AG04450 (cell line): ENCODE measurements around the gene ATP9B. TPM values are rescaled to one million over a fixed set of nuclear protein-coding genes. Genes with fewer than 3 reads are reported as not detected.

ENCODE experiments used
- CTCF ChIA-PET: fragments of 300-600, 350-600 bp; formaldehyde crosslinking; extraction: SDS; loops from one replicate; lab custom pipeline; 2022; ENCODE audit warnings: antibody characterized with exemption, inconsistent platforms; lab: Charles Lee
- POLR2A ChIA-PET: fragments of 350-600 bp; formaldehyde crosslinking; extraction: SDS; loops from one replicate; lab custom pipeline; 2021; ENCODE audit warnings: antibody characterized with exemption, inconsistent platforms; lab: Yijun Ruan, JAX
- DNase-seq: peaks from one replicate; pipeline ENCODE4 v3.0.0-alpha.2; 2011; ENCODE audit warnings: low read depth, low spot score
- H3K27ac ChIP-seq: one replicate; pipeline ENCODE4 v1.5.1; 2012; ENCODE audit warnings: low read depth, low read length, control low read depth
- H3K27me3 ChIP-seq: one replicate; pipeline ENCODE4 v1.6.0; 2012; ENCODE audit warnings: low read length; ENCODE audit not compliant: control insufficient read depth, insufficient read depth
- H3K4me3 ChIP-seq: 2 replicates; pipeline ENCODE4 v1.5.1; 2011; ENCODE audit warnings: mild to moderate bottlenecking, low read depth, low read length, control low read depth
- H3K9me3 ChIP-seq: 2 replicates; pipeline ENCODE4 v1.5.1; 2012; ENCODE audit warnings: low read length; ENCODE audit not compliant: control insufficient read depth, insufficient read depth
- CTCF ChIP-seq: IDR thresholded peaks from 2 replicates; pipeline ENCODE4 v1.5.1; 2011; ENCODE audit warnings: low read depth, low read length, control low read depth, inconsistent platforms
- polyA plus RNA-seq: library from polyadenylated mRNA; depleted of rRNA; stranded (reverse); fragments of >200 nt; gene quantifications from 2 replicates; pipeline ENCODE4 v1.2.3, GENCODE V29; 2011

ATP9B gene
- polyA plus RNA-seq, 1 experiment, result 18.1 TPM

GRCh38 chr18:79367989-79368388, 298.8 kb downstream of the ATP9B start:
- no peak overlapping the region for H3K27ac ChIP-seq
- POLR2A ChIA-PET, result no interaction called here

GRCh38 chr18:79368681-79369080, 299.5 kb downstream of the ATP9B start:
- no peak overlapping the region for H3K27ac ChIP-seq
- ChIA-PET CTCF (no interaction called here), POLR2A (no interaction called here)
- H3K9me3 ChIP-seq, result peaks cover 6% of the 10 kb centered on the region; the same call in 1 of the 2 replicates
- H3K27me3 ChIP-seq, result no peaks in the 10 kb centered on the region
- no peak overlapping the region for H3K4me3 ChIP-seq
- no peak for TF ChIP-seq CTCF
- no peak for DNase-seq

More at GRCh38 chr18:79367989-79368388, 298.8 kb downstream of the ATP9B start:
- Histone ChIP-seq H3K9me3 (peaks cover 6% of the 10 kb centered on the region; the same call in 1 of the 2 replicates), H3K4me3 (no peak overlapping the region), H3K27me3 (no peaks in the 10 kb centered on the region)
- no peak for TF ChIP-seq CTCF
- CTCF ChIA-PET, result no interaction called here
- DNase-seq, result no peak

GRCh38 chr18:79371561-79372121, 302.4 kb downstream of the ATP9B start:
- H3K4me3 ChIP-seq, result no peak overlapping the region
- H3K27ac ChIP-seq, result no peak overlapping the region
- CTCF ChIA-PET, result no interaction called here
- no peak for DNase-seq
- POLR2A ChIA-PET, result no interaction called here
- peaks cover 6% of the 10 kb centered on the region; the same call in 1 of the 2 replicates for H3K9me3 ChIP-seq
- no peaks in the 10 kb centered on the region for H3K27me3 ChIP-seq
- no peak for TF ChIP-seq CTCF

- no peaks in the 10 kb centered on the region for H3K27me3 ChIP-seq
- no peak overlapping the region for H3K27ac ChIP-seq
- H3K4me3 ChIP-seq, result no peak overlapping the region
- POLR2A ChIA-PET, result no interaction called here
- TF ChIP-seq CTCF, result no peak
- H3K9me3 ChIP-seq, result peaks cover 6% of the 10 kb centered on the region; the same call in 1 of the 2 replicates
- DNase-seq, result no peak
- CTCF ChIA-PET, result interaction anchor here (0.8 kb wide), 1 partner anchor 244 kb away, joined by 3 read pairs; no protein-coding TSS in a partner anchor
Observed at GRCh38 chr18:79372461-79372860, 303.3 kb downstream of the ATP9B start.

GRCh38 chr18:79372991-79373390, 303.8 kb downstream of the ATP9B start:
- POLR2A ChIA-PET, result no interaction called here

More at GRCh38 chr18:79372991-79373390, 303.8 kb downstream of the ATP9B start:
- no peaks in the 10 kb centered on the region for H3K27me3 ChIP-seq
- CTCF ChIA-PET, result interaction anchor here (0.8 kb wide), 1 partner anchor 244 kb away, joined by 3 read pairs; no protein-coding TSS in a partner anchor
- no peak for TF ChIP-seq CTCF
- H3K4me3 ChIP-seq, result no peak overlapping the region
- DNase-seq, result no peak
- peaks cover 3% of the 10 kb centered on the region; the same call in 1 of the 2 replicates for H3K9me3 ChIP-seq
- no peak overlapping the region for H3K27ac ChIP-seq
